ENCODE data around the gene MYLK4.

The MYLK4 gene

DNA sequence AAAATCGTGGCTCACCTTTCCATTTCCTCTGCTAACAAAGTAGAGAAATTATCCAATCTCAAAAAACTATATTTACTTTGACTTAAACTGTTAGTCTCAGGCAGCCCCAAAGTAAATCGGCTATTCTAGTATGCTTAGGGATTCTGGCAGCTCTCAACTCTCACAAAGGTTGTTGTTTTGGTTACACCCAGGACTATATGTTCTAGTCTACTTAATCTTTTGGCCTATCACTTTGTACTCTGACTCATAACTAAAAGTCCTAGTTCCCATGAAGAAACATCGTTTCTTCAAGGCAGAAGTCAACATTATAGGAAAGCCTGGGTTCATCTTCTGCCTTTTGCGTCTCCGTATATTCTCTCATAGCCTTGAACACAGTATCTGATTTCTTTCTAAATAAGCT, 42.3 kb downstream of the MYLK4 start:
- DNase-seq (ENCODE audit: low read depth, low spot score) = no peak

DNA sequence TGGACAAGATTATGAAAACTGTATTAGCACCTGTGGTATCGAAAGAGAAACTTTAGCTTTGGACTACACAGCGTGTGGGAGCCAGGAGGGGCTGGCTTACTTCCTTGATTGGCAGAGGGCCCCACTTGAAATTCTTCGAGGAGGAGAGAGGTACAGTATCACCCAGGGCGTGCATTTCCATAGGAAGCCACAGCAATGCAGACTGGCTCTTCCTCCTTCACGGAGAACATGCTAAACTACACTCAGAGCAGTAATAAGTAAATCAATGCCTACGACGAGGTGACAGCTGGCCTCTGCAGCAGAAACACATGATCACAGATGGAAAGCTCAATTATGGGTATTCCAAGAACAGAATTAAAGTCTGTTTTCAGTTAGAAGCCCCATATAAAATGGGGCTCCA, 44.2 kb downstream of the MYLK4 start:
- DNase-seq (ENCODE audit: low read depth, low spot score) = no peak

DNA sequence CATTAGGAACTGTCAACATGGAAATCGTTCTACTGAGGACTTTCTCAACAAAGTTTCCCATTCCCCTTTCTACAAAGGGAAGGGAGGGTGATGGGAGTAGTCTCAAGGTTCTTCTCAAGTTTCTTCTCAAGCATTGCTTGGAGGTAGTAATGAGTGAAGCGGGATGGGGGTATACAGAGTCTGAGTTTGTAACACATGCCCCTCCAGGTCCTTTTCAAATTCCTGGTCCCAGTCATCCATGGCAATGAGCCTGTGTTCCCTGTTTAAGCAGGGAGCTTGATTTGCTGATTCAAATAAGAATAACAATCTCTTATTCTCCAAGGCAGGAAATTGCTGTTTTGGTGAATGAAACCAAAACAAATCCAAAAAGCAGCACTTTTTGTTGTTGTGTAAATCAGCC, 45.5 kb downstream of the MYLK4 start:
- no peak for DNase-seq (ENCODE audit: low read depth, low spot score)

DNA sequence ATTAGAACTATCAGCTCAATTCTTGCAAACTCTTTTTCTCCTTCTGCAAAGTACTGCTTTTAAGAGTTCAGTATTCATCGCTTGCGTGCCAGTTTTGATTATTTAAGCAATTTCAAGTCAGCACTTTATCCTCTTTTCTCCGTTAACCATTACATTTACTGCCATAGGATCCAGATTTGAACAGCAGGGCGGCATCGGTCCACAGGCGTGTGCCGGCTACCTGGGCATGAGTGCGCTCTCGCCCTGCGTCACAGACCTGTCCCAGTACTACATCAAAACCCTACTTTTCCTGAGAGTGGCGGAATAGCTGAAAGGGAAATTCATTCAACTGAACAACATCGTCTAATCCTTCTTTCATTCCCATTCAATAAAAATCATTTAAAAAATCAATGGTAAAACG, 53.4 kb downstream of the MYLK4 start:
- DNase-seq (ENCODE audit: low read depth, low spot score) = no peak

DNA sequence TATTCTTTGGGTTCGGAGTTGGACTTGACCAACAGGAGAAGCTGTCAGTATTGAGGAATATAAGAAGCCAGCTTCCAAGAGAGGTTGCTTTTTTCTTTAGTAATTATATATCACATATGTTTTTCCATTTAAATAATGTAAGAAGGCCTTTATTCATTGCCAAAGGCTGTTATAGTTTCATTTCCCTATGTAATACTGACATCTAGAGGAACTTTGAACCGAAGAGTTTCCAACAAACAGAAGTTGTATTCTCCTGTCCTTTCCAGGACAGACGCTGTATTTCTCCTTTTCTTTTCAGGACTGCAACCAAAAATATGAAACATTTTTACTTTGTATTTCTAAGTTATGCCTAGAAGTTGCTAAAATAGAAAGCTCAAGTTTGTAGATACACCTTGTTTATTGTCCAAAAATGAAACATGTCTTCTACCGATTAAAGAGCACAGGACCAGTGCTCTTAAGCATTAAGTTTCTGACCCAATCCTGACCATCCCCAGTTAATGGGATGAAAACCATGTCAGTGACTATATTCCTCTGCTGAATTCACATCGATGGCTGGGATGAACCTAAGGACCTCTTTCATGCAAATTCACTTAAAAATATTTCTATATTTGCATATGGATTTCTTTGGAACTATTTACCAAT, 55.1 kb downstream of the MYLK4 start:
- no peak for DNase-seq (ENCODE audit: low read depth, low spot score)

DNA sequence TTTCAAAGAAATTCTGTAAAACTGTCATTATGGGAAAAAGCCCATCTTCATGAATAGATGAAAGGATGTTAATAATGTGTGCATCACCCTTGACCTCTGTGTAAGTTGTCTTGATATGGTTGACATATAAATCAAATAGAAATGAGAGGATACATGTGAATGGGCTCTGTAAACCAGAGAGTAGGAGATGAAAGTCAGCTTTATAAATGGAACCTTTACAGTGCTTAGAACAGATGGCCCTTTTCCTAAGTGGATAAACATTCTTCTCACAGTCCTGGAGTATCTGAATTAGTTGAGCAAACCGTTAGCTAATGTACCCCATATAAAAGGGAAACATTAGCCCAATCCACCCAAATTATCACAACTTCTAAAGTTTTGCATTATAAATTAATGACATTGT, 57.5 kb downstream of the MYLK4 start:
- DNase-seq (ENCODE audit: low read depth, low spot score) = no peak

DNA sequence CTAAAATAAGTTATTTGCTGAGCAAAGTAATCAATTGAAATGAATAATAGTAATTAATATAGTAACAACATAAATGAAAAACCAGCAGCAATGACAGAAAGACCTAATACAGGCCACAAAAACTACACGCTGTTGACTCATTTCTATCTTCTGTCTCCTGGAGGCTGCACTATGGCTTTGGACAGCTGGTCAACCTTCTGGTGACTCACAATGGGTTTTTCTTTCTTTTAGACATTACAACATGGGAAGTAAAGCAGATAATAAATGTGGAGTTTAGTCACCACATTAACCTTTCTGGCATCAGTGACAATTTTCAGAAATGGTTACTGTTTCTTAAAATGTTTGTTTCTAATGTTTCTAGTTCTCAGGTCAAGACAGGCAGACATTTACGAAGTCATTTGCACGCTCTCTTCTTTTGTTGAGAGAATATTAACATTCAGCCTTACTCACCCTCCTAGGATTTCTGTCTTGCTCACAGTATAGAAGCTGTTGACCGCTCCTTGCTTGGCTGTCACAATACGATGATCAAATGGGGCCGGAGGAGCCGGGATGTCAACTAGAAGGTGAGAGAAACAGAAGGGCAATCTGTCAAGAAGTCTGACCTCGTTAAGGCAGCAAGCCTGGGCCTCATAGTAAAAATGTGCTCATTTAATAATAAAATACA, 62.2 kb downstream of the MYLK4 start:
- DNase-seq (ENCODE audit: low read depth, low spot score) = no peak

DNA sequence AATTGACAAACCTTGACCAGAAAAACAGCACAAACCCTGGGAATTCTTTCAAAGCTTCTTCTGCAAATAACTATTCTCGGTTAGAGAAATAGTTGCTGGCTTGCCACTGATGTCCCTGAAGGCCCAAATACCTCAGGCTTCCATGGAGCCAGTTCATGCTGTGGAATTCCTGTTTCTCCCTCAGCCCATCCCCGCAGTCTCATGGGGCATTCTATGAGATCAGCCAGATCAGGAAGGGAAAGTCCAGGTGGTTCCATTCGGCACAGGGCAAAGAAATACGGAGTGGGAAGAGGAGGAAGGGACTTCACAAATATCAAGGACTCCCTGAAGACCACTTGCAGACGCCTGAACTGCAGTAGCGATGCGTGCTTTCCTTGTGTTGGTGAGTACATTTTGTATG, 63.3 kb downstream of the MYLK4 start:
- no peak for DNase-seq (ENCODE audit: low read depth, low spot score)

DNA sequence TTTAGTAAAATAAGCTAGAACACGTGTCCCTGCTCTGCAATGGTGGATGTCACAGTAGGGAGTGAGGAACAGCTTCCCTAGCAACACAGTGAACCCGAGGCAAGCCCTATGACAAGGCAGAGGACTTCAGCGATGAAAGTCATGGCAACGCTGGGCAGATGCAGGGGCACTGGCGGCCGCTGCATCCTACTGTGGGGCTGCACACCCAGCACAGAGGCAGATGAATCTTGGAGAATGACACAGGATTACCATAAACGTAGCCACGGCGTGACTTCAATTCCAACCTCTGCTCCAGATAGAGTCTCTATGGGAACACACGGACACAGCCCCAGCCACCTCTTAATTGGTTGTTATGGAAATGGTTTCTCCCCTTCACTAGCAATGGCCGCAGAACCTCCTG, 64.2 kb downstream of the MYLK4 start:
- no peak for DNase-seq (ENCODE audit: low read depth, low spot score)

DNA sequence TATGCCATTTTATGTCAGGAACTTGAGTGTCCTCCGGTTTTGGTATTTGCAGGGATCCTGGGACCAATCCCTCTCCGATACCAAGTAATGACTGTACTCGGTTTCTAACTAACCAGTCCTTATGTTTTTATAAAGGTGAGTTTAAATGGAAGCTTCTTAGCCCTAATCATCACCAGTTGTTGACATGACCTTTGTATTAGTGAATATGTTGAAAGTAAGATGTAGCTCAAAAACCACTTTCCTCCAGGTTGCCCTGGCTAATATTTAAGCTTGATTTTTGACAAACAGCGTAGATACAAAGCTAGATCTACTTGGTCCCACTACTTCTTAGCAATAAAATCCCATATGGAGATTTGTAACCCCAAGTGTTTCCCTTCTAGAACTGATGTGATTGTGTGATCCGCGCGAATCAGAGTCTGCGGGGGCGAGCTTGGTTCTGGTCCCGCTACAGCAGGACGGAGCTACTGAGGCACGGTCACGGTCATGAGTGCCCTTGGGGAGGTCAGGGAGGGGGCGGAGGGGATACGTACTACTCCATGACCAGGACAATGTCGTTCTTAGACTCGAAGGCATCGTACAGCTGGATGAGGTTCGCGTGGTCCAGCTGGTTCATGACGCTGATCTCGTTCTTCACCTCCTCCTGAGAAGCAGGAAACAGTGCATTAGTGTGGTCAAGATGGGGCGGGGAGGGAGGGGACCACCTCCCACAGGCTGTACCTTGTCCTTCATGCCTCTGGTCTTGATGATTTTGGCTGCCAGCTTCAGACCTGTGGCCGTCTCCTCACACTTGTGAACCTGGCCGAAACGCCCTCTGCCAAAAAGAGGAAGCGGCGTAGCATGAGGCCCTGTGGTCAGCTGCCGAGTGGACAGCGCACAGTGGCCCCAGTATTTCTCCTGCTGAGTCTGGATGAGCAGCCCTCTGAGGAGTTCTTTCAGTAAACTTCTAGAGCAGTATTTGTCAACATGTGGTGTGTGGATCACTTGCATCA, 65.7 kb downstream of the MYLK4 start:
- no peak for DNase-seq (ENCODE audit: low read depth, low spot score)

DNA sequence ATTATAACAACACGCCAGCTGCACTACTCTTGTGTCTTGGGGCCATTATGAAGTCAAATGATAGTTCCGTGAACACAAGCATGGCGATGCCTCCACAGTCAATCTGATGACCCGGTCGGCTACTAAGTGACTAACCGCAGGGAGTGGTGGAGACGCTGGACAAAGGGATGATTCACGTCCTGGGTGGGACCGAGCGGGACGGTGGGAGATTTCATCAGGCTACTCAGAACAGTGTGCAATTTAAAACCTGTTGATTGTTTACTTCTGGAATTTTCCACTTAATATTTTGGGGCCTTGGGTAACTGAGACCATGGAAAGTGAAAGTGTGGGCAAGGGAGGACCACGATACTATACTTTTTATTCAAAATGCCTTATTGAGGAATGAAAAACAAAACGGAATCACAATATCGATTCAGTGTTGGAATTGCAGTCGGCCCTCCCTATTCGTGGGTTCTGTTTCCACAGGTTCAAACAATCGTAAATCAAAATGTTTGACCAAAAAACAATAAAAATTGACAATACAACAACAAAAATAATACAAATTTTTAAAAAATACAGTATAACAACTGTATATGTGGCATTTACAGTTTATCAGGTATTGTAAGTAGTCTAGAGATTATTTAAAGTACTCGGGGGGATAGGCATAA, 66.5 kb downstream of the MYLK4 start:
- DNase-seq (ENCODE audit: low read depth, low spot score) = no peak

DNA sequence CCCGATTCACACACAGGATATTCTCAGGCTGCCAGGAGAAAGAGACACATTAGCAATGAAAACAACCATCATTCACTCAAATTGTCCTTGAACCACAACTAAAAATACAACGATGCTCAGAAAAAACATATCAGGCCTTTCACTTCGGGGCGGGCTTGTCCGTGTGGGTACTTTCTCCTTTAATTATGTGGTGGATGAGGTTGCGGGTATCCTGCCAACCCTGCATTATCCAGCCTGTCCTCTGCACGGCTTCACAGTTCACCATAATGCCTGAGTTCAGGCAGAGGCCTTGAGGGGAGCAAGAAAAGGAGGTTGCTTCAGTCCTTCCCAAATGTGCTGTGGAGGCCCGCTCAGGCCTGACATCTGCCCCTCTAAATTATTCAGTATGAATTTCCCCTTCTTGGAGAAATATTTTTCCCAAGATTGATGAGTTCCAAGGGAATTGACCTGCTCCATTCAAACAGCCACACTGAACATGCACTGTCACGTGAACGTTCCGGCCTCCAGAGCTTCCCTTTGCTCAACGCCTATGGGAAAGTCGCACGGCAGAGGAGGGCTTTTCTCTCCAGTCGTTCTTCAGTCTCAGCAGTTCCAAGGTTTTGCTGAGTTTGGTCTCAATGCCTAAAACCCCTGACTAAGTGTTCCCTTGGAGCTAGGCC, 70.3 kb downstream of the MYLK4 start:
- DNase-seq (ENCODE audit: low read depth, low spot score) = no peak

DNA sequence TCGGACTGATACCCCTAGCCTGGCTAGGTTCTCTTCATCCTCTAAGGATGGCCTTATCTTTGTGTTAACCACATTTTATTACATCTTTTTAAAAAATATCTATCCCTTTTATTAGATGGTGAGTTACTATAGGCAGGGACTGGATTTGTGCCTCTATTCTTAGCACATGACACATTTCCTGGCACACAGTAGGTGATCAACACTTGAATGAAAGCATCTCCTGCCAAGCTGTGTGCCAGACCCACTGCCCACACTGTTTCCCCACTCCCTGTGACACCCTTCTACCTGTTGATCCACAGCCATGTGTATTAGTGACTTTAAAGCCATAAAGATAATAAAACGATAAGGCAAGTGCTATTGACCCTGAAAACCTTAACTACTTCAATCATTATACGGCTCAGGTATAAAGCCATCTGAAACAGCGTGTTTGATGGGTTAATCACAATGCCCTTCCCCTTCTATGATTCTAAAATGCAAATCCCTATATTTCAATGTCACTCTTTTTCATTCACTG, 73.6 kb downstream of the MYLK4 start:
- DNase-seq (ENCODE audit: low read depth, low spot score) = no peak

DNA sequence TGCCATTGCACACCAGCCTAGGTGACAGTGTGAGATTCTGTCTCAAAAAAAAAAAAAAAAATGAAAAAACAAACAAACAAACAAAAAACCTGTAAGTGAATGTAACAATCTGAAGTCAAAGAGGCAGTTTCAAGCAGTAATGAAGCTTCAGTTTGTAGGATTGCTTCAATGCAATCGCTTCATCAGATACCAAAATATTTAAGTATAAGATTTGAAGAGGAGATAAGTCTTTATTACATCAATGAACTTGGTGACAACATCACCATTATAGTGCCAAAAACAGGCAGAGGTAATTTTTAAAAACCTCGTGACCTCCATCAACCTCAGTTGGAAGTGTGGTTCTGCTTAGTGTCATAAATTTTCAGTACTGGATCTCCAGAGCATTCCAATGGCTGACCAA, 74.7 kb downstream of the MYLK4 start:
- DNase-seq (ENCODE audit: low read depth, low spot score) = no peak

DNA sequence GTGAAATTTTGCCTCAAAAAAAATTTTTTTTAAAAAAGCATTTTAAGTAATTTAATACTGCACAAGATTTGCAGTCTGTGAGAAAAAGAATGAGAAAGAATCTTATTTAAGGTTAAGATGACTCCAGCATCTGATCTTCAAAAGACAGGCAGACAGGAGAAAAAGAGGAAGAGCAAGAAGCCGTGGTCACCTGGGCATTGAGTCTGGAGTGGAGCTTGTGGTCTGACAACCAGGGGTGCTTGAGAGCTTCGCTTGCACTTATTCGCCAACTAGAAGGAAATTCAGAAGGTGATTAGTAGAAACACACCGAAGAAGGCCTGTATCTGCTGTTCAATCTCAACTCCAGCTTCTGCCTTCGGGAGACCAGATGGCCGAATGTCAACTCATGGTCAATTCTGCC, 75.9 kb downstream of the MYLK4 start:
- no peak for DNase-seq (ENCODE audit: low read depth, low spot score)

DNA sequence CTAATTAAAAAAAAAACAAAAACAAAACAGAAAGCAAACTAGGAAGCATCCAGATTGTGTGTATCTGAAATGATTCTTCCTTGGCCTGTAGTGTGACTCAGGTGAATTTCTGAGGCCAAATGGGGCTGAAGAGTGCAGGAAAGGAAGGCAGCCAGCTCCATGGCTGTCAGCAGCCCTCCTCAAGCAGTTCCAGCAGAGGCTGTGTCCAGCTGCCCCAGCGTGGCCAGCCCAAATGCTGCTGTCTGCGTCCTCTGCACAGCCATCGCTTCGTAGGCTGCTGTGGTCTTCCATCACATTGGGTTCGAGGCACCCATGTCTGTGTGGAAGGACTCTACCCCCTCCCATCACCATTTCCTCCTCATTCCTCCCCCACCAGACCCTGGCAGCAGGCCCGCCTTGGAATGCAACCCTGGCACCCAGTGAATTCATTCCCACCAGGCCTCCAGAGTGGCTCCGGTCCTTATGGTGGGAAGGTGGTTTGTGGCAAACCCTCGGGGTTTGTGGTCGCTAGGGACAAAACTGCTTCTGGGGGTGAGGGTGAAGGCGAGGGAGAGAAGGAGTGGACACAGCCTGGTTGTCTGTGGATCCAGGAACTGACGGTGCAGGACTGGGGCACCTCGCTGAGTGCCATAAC, 81.5 kb downstream of the MYLK4 start:
- DNase-seq (ENCODE audit: low read depth, low spot score) = no peak

DNA sequence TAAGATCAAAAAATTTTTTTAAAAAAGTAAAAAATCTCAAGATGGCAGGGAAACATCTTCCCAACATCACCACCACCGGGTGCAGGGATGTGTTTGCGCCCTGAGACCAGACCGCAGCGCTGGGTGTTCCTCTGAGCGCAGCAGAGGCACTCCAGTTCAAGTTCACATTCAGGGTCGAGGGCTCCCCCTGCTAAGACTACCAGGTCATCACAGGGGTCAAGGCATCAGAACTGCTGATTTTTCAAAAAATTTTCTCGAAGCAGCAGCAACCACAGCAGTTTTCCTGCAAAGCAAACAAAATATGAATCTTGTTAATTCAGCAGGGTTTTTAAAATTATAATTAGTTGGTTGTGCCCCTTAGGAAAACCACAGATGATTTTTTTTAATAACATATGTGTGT, 83.1 kb downstream of the MYLK4 start:
- no peak for DNase-seq (ENCODE audit: low read depth, low spot score)

DNA sequence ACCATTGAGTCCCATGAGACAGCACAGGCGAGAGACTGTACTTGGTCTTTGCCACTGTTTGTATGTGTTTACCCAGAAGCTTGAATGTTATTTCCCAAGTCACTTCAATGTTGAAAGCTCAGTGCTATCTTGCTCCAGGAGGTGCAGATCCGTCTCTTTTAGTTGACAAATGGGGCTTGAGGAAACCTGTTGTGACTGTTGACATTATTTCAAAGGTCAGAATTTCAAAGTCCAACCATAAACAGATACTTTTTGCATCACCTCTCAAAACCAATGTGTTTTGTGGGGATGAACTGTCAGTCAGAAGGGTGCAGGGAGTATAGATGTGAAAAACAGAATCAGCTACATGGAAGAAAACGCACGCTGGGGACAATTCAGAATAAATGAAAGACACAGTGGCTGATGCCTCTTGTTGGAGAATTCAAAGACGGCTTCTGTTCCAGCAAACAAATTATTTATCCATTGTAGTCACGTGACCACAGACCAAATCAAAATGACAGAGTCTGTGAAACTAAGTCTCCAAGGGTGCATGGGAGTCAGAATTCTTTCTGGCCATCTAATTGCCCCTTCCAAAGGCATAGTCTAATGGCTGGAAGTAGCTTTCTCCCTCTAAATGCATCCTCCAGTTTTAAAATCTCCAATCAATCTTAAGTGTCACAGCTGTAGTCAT, 83.7 kb downstream of the MYLK4 start:
- DNase-seq (ENCODE audit: low read depth, low spot score) = no peak

DNA sequence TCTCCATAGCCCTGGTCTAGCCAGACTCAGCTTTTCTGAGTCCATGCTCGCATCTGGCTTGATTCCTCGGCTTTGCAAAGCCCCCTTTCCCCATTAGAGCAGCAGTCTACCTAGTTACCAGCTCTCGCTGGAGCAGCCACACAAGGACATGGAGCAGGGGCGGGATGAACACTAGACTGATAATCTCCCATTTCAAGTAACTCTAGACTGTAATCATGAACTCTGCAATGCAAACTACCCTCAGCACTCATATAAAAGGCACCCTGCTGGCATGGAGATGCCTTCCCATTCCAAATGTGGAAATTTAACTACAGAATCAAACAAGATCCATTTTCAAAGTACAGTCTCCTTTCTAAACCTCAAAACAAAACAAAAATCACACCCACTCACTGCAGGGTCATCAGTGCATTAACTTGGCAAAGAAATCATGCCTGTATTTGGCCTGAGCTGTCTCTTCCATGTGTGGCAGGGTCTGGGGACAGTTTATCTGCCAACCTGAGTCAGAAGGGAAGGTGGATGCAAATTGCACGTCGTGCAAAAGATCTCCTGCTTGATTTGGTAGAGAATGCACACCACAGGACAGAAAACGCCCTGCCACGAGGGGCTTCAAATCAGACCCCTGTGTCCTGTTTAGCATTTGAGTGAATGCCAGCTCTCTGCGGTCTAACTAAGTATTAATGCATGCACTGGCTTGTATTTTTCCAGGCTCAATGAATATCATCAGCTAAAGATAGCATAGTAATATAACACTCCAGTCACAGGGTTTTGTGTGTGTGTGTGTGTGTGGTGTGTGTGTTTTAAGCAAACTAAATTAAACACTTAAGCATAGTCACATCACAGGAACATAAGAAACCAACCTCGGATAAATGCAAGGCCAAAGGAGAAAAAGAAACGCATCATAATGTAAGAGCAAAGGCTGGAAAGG, 85.3 kb downstream of the MYLK4 start:
- DNase-seq (ENCODE audit: low read depth, low spot score) = no peak

All from iPS DF 19.7 (cell line).